Measurements from ENCODE around the gene ACTG1. TPM values are rescaled to one million over a fixed set of nuclear protein-coding genes. Genes with fewer than 3 reads are reported as not detected.
A peak's percentile ranks its signal among the peaks of the same experiment; 100 is the strongest.

Gene ACTG1
- total and polyA plus RNA-seq, 4 donors: 347 to 1,699 (median 1,282) TPM

DNA sequence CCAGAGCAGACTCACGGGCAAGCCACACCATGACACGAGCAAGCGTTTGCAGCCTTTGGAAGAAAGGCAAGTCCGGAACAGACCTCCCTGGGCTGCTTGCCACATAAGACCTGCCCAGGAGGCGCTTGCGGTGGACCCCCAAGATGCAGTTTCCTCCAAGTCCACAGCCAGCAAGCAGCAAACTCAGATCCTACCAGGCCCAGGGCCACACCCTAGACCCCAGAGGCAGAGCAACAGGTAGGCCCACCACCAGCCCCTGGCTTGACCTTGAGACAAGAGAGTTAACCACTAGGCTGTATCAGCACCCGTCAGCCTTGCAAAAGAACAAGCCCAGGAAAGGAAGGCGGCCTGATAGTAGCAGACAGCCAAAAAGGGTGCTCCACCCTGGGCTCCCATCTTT is 37.2 kb upstream of the ACTG1 start:
- Histone ChIP-seq H3K27me3 (ENCODE audit: control insufficient read depth in 4 of 4, insufficient read depth in 4 of 4, low read length in 3 of 4) (no peaks in the 10 kb centered on the region), H3K27ac (ENCODE audit: low read depth in 1 of 2, low read length in 2 of 2) (no peak overlapping the region), H3K9ac (ENCODE audit: low read depth in 1 of 2, low read length in 2 of 2) (no peak overlapping the region), H3K4me3 (ENCODE audit: low read depth in 1 of 3, low read length in 3 of 3) (no peak overlapping the region), H3K36me3 (ENCODE audit: control insufficient read depth in 4 of 4, insufficient read depth in 3 of 4, low read depth in 1 of 4, low read length in 3 of 4) (peaks cover 5 to 36% (median 13%) of the 10 kb centered on the region in 4 donors), H3K9me3 (ENCODE audit: control insufficient read depth in 4 of 4, low read length in 3 of 4) (no peaks in the 10 kb centered on the region), H3K4me1 (ENCODE audit: control insufficient read depth in 4 of 4, insufficient read depth in 4 of 4, low read length in 3 of 4) (peaks cover 5 to 38% (median 31%) of the 10 kb centered on the region in 4 donors)
- DNase-seq (ENCODE audit: low spot score): no peak
- TF ChIP-seq HNF4G (IDR thresholded peaks at IDR 0.05) (no peak), TAF1 (conservative IDR thresholded peaks at IDR 0.05) (no peak), FOXA2 (IDR thresholded peaks at IDR 0.05) (no peak), EGR1 (IDR thresholded peaks at IDR 0.05; ENCODE audit: low read depth in 2 of 2) (no peak), RAD21 (IDR thresholded peaks at IDR 0.05) (no peak)
- TF ChIP-seq, protein P1, sequence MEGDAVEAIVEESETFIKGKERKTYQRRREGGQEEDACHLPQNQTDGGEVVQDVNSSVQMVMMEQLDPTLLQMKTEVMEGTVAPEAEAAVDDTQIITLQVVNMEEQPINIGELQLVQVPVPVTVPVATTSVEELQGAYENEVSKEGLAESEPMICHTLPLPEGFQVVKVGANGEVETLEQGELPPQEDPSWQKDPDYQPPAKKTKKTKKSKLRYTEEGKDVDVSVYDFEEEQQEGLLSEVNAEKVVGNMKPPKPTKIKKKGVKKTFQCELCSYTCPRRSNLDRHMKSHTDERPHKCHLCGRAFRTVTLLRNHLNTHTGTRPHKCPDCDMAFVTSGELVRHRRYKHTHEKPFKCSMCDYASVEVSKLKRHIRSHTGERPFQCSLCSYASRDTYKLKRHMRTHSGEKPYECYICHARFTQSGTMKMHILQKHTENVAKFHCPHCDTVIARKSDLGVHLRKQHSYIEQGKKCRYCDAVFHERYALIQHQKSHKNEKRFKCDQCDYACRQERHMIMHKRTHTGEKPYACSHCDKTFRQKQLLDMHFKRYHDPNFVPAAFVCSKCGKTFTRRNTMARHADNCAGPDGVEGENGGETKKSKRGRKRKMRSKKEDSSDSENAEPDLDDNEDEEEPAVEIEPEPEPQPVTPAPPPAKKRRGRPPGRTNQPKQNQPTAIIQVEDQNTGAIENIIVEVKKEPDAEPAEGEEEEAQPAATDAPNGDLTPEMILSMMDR (IDR thresholded peaks at IDR 0.05; ENCODE audit: low read depth, low read length, missing input control): no peak
- TF ChIP-seq, protein P2, sequence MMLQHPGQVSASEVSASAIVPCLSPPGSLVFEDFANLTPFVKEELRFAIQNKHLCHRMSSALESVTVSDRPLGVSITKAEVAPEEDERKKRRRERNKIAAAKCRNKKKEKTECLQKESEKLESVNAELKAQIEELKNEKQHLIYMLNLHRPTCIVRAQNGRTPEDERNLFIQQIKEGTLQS (IDR thresholded peaks at IDR 0.05): no peak
- TF ChIP-seq, protein P3, sequence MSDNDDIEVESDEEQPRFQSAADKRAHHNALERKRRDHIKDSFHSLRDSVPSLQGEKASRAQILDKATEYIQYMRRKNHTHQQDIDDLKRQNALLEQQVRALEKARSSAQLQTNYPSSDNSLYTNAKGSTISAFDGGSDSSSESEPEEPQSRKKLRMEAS (IDR thresholded peaks at IDR 0.05): no peak
- WGBS: 96% methylated on average over 8 of the region's 8 CpGs

DNA sequence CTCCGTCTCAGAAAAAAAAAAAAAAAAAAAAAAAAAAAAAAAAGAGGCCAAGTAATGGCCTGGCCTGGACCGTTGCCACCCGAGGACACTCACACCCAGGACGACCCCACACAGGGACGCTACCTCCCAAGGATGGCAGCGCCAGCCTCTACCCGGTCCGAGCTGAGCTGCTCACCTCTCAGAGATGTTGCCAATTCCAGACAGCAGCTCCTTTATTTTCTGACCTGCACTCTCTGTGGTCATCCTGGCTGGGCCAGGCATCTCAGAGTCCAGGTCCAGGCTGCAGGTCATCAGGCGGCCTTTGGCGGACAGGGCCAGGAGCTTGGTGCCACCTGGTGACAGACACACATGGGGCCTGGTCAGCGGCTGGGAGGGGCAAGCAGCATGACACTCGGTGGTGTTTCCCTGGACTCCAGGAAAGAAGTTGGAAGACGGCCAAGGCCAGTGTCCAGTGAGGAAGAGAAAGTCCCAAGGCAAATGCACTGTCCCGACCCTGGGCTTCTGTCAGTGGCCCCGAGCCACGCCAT is 36.5 kb upstream of the ACTG1 start:
- Histone ChIP-seq H3K36me3 (ENCODE audit: control insufficient read depth in 4 of 4, insufficient read depth in 3 of 4, low read depth in 1 of 4, low read length in 3 of 4) (peaks cover 5 to 43% (median 16%) of the 10 kb centered on the region in 4 donors), H3K27ac (ENCODE audit: low read depth in 1 of 2, low read length in 2 of 2) (no peak overlapping the region)

More for the DNA sequence above, 36.5 kb upstream of the ACTG1 start:
- Histone ChIP-seq H3K4me1 (ENCODE audit: control insufficient read depth in 4 of 4, insufficient read depth in 4 of 4, low read length in 3 of 4) (peaks cover 5 to 38% (median 30%) of the 10 kb centered on the region in 4 donors), H3K9ac (ENCODE audit: low read depth in 1 of 2, low read length in 2 of 2) (no peak overlapping the region), H3K9me3 (ENCODE audit: control insufficient read depth in 4 of 4, low read length in 3 of 4) (no peaks in the 10 kb centered on the region), H3K27me3 (ENCODE audit: control insufficient read depth in 4 of 4, insufficient read depth in 4 of 4, low read length in 3 of 4) (no peaks in the 10 kb centered on the region), H3K4me3 (ENCODE audit: low read depth in 1 of 3, low read length in 3 of 3) (no peak overlapping the region)
- no peak for DNase-seq (ENCODE audit: low spot score)
- TF ChIP-seq HNF4A (conservative IDR thresholded peaks at IDR 0.05) (peak; percentile 80 to 88), HNF4G (IDR thresholded peaks at IDR 0.05) (peak; percentile 38), RXRA (IDR thresholded peaks at IDR 0.05) (peak in 1 of 2 donors; percentile 63), RAD21 (IDR thresholded peaks at IDR 0.05) (no peak), NR2F2 (IDR thresholded peaks at IDR 0.05) (peak; percentile 15), SP1 (IDR thresholded peaks at IDR 0.05) (peak; percentile 57)
- TF ChIP-seq, protein P4, sequence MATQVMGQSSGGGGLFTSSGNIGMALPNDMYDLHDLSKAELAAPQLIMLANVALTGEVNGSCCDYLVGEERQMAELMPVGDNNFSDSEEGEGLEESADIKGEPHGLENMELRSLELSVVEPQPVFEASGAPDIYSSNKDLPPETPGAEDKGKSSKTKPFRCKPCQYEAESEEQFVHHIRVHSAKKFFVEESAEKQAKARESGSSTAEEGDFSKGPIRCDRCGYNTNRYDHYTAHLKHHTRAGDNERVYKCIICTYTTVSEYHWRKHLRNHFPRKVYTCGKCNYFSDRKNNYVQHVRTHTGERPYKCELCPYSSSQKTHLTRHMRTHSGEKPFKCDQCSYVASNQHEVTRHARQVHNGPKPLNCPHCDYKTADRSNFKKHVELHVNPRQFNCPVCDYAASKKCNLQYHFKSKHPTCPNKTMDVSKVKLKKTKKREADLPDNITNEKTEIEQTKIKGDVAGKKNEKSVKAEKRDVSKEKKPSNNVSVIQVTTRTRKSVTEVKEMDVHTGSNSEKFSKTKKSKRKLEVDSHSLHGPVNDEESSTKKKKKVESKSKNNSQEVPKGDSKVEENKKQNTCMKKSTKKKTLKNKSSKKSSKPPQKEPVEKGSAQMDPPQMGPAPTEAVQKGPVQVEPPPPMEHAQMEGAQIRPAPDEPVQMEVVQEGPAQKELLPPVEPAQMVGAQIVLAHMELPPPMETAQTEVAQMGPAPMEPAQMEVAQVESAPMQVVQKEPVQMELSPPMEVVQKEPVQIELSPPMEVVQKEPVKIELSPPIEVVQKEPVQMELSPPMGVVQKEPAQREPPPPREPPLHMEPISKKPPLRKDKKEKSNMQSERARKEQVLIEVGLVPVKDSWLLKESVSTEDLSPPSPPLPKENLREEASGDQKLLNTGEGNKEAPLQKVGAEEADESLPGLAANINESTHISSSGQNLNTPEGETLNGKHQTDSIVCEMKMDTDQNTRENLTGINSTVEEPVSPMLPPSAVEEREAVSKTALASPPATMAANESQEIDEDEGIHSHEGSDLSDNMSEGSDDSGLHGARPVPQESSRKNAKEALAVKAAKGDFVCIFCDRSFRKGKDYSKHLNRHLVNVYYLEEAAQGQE (IDR thresholded peaks at IDR 0.05): no peak
- 54% methylated on average over 15 of the region's 16 CpGs for WGBS
